ENCODE results near the gene TRIM10. TPM values are rescaled to one million over a fixed set of nuclear protein-coding genes. Genes with fewer than 3 reads are reported as not detected.

The TRIM10 gene
- total RNA-seq, 4 donors from 2014 or later = not detected

- no peak for TF ChIP-seq CTCF (IDR thresholded peaks at IDR 0.05; ENCODE audit: low read depth)
These were observed 27.5 kb upstream of the TRIM10 start for GRCh38 chr6:30188541-30188940.

GRCh38 chr6:30185846-30186484 lies 25.0 kb upstream of the TRIM10 start:
- TF ChIP-seq CTCF (IDR thresholded peaks at IDR 0.05; ENCODE audit: low read depth) = no peak

DNA sequence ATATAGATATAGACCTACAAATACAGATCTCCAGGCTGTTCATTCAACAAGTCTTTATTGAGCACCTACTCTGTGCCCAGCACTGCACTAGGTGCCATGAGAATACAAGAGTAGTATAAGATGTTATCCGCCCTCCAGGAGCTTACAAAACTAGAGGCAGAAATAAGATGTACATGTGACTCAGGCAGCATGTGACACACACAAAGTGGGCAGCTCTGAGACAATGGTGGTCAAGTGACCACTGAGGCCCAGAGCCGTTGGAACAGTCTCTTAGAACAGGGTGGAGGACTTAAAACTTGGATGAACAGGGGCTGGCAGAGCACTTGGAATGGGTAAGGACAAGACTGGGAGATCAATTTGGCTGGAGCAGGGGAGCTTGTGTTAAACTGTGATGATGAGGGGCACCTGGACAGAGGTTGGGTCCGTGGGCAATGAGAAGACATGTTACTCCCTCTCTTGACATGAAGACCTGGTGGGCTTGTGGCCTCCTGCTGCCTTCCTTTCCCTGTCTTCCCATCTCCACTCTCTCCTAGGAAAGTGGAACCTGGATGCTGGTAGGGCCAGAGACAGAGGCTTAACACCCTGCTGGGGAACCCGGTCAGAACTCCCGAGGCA lies 23.5 kb upstream of the TRIM10 start:
- no peak for TF ChIP-seq CTCF (IDR thresholded peaks at IDR 0.05; ENCODE audit: low read depth)

- TF ChIP-seq CTCF (IDR thresholded peaks at IDR 0.05; ENCODE audit: low read depth) = no peak
These were observed 19.1 kb upstream of the TRIM10 start for GRCh38 chr6:30180145-30180544.

DNA sequence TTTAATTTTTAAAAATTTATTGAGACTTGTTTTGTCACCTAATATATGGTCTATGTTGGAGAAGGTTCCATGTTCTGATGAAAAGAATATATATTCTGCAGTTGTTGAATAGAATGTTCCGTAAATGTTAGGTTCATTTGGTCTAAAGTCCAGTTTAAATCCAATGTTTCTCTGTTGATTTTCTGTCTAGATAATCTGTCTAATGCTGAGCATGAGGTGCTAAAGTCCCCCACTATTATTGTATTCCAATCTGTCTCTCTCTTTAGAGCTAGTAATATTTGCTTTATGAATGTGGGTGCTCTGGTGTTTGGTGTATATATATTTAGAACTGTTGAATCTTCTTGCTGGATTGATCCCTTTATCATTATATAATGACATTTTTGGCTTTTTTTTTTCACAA lies 17.8 kb upstream of the TRIM10 start:
- TF ChIP-seq CTCF (IDR thresholded peaks at IDR 0.05; ENCODE audit: low read depth) = no peak

GRCh38 chr6:30175765-30176164 lies 14.8 kb upstream of the TRIM10 start:
- no peak for TF ChIP-seq CTCF (IDR thresholded peaks at IDR 0.05; ENCODE audit: low read depth)

DNA sequence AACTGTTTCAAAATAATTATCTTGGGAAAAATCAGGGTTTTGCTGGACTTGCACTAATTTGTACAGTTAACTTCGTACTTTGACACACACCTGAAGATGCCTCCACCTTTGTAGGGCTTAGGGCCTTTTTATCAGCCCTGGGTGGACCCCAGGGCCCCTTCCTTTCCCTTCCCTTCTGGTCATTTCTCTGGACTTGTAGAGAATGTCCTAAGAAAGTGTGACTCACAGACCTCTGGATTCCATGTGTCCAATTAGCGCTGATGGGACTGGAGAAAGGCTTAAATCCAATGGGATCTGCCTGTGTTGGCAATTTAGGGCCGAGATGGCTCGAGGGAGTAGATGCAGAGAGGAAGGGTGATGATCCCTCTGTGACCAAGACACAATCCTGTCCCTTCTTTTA lies 11.7 kb upstream of the TRIM10 start:
- no peak for TF ChIP-seq CTCF (IDR thresholded peaks at IDR 0.05; ENCODE audit: low read depth)
